Measurements from ENCODE around the gene EHMT1. TPM values are rescaled to one million over a fixed set of nuclear protein-coding genes. Genes with fewer than 3 reads are reported as not detected.
"Not testable (repeated sequence)": the region's sequence is repeated elsewhere in the genome, so short reads cannot be mapped to it uniquely, and the experiment has no call there.

EHMT1 gene
- total and polyA plus RNA-seq, 2 donors from 2014 or later: 15.8 to 92.9 TPM

DNA sequence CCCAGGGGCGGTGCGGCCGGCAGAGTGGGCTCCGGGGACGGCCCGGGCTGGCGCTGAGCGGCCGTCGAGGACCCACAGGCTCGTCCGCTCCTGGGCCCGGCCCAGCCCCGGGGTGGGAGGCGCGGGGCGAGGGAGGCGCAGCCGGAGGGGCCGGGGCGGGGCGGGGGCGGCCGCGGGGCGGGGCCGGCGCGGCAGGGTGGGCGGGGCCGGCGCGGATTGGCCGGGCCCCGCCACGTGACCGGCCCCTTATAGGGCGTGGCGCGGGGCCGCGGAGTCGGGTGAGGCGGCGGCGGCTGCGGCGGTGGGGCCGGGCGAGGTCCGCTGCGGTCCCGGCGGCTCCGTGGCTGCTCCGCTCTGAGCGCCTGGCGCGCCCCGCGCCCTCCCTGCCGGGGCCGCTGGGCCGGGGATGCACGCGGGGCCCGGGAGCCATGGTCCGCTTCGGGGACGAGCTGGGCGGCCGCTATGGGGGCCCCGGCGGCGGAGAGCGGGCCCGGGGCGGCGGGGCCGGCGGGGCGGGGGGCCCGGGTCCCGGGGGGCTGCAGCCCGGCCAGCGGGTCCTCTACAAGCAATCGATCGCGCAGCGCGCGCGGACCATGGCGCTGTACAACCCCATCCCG is 258.8 kb downstream of the EHMT1 start, which contains the start of gene CACNA1B:
Gene CACNA1B, plus strand, starts transcription at position 277 of the 617 bp plus-strand sequence. Its CDS starts 152 bp downstream, at position 429.
- H3K9ac ChIP-seq (ENCODE audit: low read length in 3 of 3); H3K4me1 ChIP-seq (ENCODE audit: control insufficient read depth in 2 of 3, insufficient read depth in 2 of 3, low read depth in 1 of 3, low read length in 3 of 3); H3K27me3 ChIP-seq (ENCODE audit: control insufficient read depth, insufficient read depth, low read length); H3K27ac ChIP-seq (ENCODE audit: low read depth in 2 of 2, low read length in 2 of 2); H3K4me3 ChIP-seq (ENCODE audit: low read length in 3 of 3); H3K9me3 ChIP-seq (ENCODE audit: control insufficient read depth in 2 of 3, insufficient read depth in 1 of 3, low read length in 3 of 3); FAIRE-seq; intact Hi-C loops (cut with DNase I); H3K36me3 ChIP-seq (ENCODE audit: control insufficient read depth in 2 of 3, insufficient read depth in 3 of 3, low read length in 3 of 3): not testable (repeated sequence)
- DNase-seq: peak in 1 of 5 donors; percentile 24

DNA sequence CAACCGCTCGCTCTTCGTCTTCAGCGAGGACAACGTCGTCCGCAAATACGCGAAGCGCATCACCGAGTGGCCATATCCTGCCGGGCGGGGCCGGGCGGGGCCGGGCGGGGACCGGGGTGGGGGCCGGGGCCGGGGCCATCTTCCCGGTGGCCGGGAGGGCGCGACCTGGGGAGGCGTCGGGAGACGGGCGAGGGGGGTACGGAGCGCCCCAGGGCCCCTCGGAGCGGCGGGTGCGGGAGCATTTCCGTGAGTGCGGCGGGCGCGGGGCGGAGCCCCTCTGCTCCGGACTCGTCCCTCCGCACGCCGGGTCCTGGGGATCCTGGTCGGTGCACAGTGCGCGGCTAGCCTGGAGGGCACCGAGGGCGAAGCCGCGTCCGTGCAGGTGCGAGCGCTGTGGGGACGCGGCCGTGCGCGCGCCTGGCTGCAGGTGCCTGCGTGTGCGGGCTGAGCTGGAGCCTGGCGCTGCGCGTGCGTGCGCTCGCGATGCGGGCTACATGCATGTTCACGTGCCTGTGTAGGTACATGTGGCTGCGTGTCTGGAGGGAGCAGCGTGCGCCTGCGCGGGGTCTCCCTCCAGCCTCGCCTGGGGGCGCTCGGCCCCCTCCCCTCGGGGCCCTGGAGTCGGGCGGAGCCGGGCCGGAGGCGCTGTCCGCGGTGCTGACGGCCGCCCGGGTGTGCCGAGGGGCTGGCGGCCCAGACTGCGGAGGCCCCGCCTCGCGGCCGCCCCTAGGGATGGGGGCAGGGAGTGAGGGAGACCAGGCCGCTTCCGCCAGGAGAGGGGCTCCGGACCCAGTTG is 259.5 kb downstream of the EHMT1 start:
- H3K27ac ChIP-seq (ENCODE audit: low read depth in 2 of 2, low read length in 2 of 2): no peak overlapping the region
- no peak overlapping the region for H3K4me3 ChIP-seq (ENCODE audit: low read length in 3 of 3)
- intact Hi-C loops (cut with DNase I): no loop called here
- no peak for FAIRE-seq
- H3K9me3 ChIP-seq (ENCODE audit: control insufficient read depth in 2 of 3, insufficient read depth in 1 of 3, low read length in 3 of 3): no peaks in the 10 kb centered on the region
- H3K27me3 ChIP-seq (ENCODE audit: control insufficient read depth, insufficient read depth, low read length): peaks cover 2% of the 10 kb centered on the region
- TF ChIP-seq, protein P1, sequence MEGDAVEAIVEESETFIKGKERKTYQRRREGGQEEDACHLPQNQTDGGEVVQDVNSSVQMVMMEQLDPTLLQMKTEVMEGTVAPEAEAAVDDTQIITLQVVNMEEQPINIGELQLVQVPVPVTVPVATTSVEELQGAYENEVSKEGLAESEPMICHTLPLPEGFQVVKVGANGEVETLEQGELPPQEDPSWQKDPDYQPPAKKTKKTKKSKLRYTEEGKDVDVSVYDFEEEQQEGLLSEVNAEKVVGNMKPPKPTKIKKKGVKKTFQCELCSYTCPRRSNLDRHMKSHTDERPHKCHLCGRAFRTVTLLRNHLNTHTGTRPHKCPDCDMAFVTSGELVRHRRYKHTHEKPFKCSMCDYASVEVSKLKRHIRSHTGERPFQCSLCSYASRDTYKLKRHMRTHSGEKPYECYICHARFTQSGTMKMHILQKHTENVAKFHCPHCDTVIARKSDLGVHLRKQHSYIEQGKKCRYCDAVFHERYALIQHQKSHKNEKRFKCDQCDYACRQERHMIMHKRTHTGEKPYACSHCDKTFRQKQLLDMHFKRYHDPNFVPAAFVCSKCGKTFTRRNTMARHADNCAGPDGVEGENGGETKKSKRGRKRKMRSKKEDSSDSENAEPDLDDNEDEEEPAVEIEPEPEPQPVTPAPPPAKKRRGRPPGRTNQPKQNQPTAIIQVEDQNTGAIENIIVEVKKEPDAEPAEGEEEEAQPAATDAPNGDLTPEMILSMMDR (IDR thresholded peaks at IDR 0.05; ENCODE audit: borderline replicate concordance, extremely low read depth, insufficient read depth): no peak
- H3K9ac ChIP-seq (ENCODE audit: low read length in 3 of 3): no peak overlapping the region
- no peaks in the 10 kb centered on the region for H3K36me3 ChIP-seq (ENCODE audit: control insufficient read depth in 2 of 3, insufficient read depth in 3 of 3, low read length in 3 of 3)
- peak in 4 of 5 donors; percentile 84 to 92 (median 87) for DNase-seq
- peaks cover 0 to 4% (median 0%) of the 10 kb centered on the region in 3 donors for H3K4me1 ChIP-seq (ENCODE audit: control insufficient read depth in 2 of 3, insufficient read depth in 2 of 3, low read depth in 1 of 3, low read length in 3 of 3)

DNA sequence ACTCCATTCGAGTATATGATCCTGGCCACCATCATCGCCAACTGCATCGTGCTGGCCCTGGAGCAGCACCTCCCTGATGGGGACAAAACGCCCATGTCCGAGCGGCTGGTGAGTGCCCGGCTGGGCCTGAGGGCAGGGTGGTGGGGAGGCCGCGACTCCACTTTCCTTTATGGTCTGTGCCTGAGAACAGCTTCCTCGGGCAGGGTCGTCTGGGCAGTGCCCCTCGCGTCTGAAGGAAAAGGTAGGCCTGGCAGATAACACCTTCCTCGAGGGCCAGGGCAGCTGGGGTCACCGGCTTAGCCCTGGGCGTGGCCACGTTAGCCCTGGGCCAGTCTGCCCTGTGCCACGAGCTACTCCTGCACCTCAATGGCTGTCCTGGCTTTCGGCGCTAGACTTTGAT is 260.2 kb downstream of the EHMT1 start:
- H3K27me3 ChIP-seq (ENCODE audit: control insufficient read depth, insufficient read depth, low read length): peaks cover 2% of the 10 kb centered on the region
- intact Hi-C loops (cut with DNase I): no loop called here

More for the DNA sequence above, 260.2 kb downstream of the EHMT1 start:
- no peak overlapping the region for H3K9ac ChIP-seq (ENCODE audit: low read length in 3 of 3)
- TF ChIP-seq, protein P1 (IDR thresholded peaks at IDR 0.05; ENCODE audit: borderline replicate concordance, extremely low read depth, insufficient read depth): no peak
- no peaks in the 10 kb centered on the region for H3K36me3 ChIP-seq (ENCODE audit: control insufficient read depth in 2 of 3, insufficient read depth in 3 of 3, low read length in 3 of 3)
- FAIRE-seq: no peak
- peak in 1 of 5 donors; percentile 53 for DNase-seq
- H3K9me3 ChIP-seq (ENCODE audit: control insufficient read depth in 2 of 3, insufficient read depth in 1 of 3, low read length in 3 of 3): no peaks in the 10 kb centered on the region
- H3K4me3 ChIP-seq (ENCODE audit: low read length in 3 of 3): no peak overlapping the region
- peaks cover 0 to 4% (median 0%) of the 10 kb centered on the region in 3 donors for H3K4me1 ChIP-seq (ENCODE audit: control insufficient read depth in 2 of 3, insufficient read depth in 2 of 3, low read depth in 1 of 3, low read length in 3 of 3)
- H3K27ac ChIP-seq (ENCODE audit: low read depth in 2 of 2, low read length in 2 of 2): no peak overlapping the region

All from kidney (tissue), 14 donors.